ENCODE data around the gene CBX3. TPM values are rescaled to one million over a fixed set of nuclear protein-coding genes. Genes with fewer than 3 reads are reported as not detected.

Gene CBX3
- total and polyA plus RNA-seq, 2 of the 13 experiments (the other 11 are each of a cell fraction or from before 2014, with no cell fraction given), result 53.9 to 249 TPM

- CTCF ChIA-PET (ENCODE audit: low intra/inter-chr PET ratio, low total read pairs), result no interaction called here
- Histone ChIP-seq H3K4me3 (replicated peaks in 1 of 3; ENCODE audit: insufficient read depth in 1 of 3, low read depth in 2 of 3, low read length in 3 of 3) (no peak overlapping the region), H3K9me3 (ENCODE audit: low read length) (no peaks in the 10 kb centered on the region), H3K9ac (ENCODE audit: insufficient read depth, low read depth, low read length) (no peak overlapping the region), H3K79me2 (ENCODE audit: insufficient read depth, low read length) (no peaks in the 10 kb centered on the region), H4K20me1 (ENCODE audit: insufficient read depth, low read length) (peaks cover 8% of the 10 kb centered on the region; the same call in 1 of the 2 replicates), H3K36me3 (replicated peaks in 1 of 2; ENCODE audit: control insufficient read depth in 1 of 2, insufficient read depth in 2 of 2, low read length in 2 of 2) (no peaks in the 10 kb centered on the region), H3K4me2 (ENCODE audit: low read depth, low read length) (no peak overlapping the region), H3K27ac (ENCODE audit: extremely low read length, insufficient read depth, low read length) (no peak overlapping the region), H3K4me1 (ENCODE audit: insufficient read depth, low read length) (peaks cover 30% of the 10 kb centered on the region), H3K27me3 (ENCODE audit: control insufficient read depth in 1 of 2, insufficient read depth in 2 of 2, low read length in 2 of 2) (no peaks in the 10 kb centered on the region), H2AFZ (ENCODE audit: low read length) (no peak overlapping the region)
- DNase-seq (ENCODE audit: low spot score) (no peak), ATAC-seq (peak; percentile 16), FAIRE-seq (no peak)
- POLR2A ChIA-PET, result interaction anchor here (0.7 to 1.0 kb wide), 3 partner anchors 9 to 19 kb away, joined by 3 to 4 read pairs (median 4); no protein-coding TSS in a partner anchor
- WGBS (ENCODE audit: low lambda C conversion rate), result 87% methylated on average over 8 of the region's 8 CpGs
- no TSS peak for BruUV-seq (replicated peaks)
- TF ChIP-seq POLR2A (IDR thresholded peaks at IDR 0.05; ENCODE audit: insufficient read depth in 1 of 2, low read depth in 2 of 2, low read length in 2 of 2), result peak; percentile 49 to 53
- peak; percentile 64 for TF ChIP-seq POLR2AphosphoS2 (IDR thresholded peaks at IDR 0.05; ENCODE audit: low read depth, low read length)
- peak; percentile 66 for TF ChIP-seq POLR2G (IDR thresholded peaks at IDR 0.05; ENCODE audit: low read depth, low read length)
- no peak for TF ChIP-seq SOX13 (IDR thresholded peaks at IDR 0.05)
- TF ChIP-seq SOX13 (CRISPR knock-in tag; conservative IDR thresholded peaks at IDR 0.05 in 1 of 2, IDR thresholded peaks at IDR 0.05 in 1 of 2), result 0 out of 4 replicates have a peak, but pooled peaks of 1 of the 2 experiments have one; percentile 23
- no peak for TF ChIP-seq KLF15 (CRISPR knock-in tag; IDR thresholded peaks at IDR 0.05; ENCODE audit: borderline replicate concordance)
- 0 out of 2 replicates have a peak, but pooled peaks have one; percentile 35 for TF ChIP-seq PAF1 (CRISPR knock-in tag; IDR thresholded peaks at IDR 0.05)
- peak; percentile 67 for TF ChIP-seq RBM22 (optimal IDR thresholded peaks at IDR 0.05; ENCODE audit: low read length)
- TF ChIP-seq GRHL1 (CRISPR knock-in tag; conservative IDR thresholded peaks at IDR 0.05), result no peak
- intact Hi-C loops (cut with micrococcal nuclease; ENCODE audit: unreplicated experiment) (loop anchor here (5.0 kb wide), 1 partner anchor 88 kb away; no protein-coding TSS in a partner anchor), in situ Hi-C loops (cut with HindIII; ENCODE audit: extremely low pct_ligation_motif_present, low pct_unique_long_range_greater_than_20kb) (loop anchor here (10.0 kb wide), 1 partner anchor 85 kb away; no protein-coding TSS in a partner anchor)
Observed at GRCh38 chr7:26179826-26180497, 21.6 kb upstream of the CBX3 start.

All from HepG2 (cell line).